T47D (cell line): ENCODE results near the gene AFF3.
A peak's percentile ranks its signal among the peaks of the same experiment; 100 is the strongest.

ENCODE experiments used
- DNase-seq, 2 experiments: peaks; one replicate each; pipeline versions ENCODE4 v3.0.0 to v3.0.0-alpha.2; 2011 to 2012; ENCODE audit warnings: low read depth in 1 of 2, low spot score in 1 of 2
- JUND ChIP-seq: IDR thresholded peaks from 2 replicates; pipeline ENCODE4 v1.6.1; 2012; ENCODE audit warnings: low read depth
- in situ Hi-C: cut with HindIII; loops from 2 replicates; pipeline ENCODE4 v1.10.0; 2016; ENCODE audit warnings: low sequenced_read_pairs, low pct_unique_long_range_greater_than_20kb

AFF3 gene

GRCh38 chr2:99709229-99709628 lies 433.2 kb downstream of the AFF3 start:
- no peak for TF ChIP-seq JUND
- DNase-seq: no peak
- in situ Hi-C loops: no loop called here

GRCh38 chr2:99708231-99708630 lies 434.2 kb downstream of the AFF3 start:
- DNase-seq: peak in 1 of 2 experiments; percentile 79
- TF ChIP-seq JUND: no peak
- in situ Hi-C loops: no loop called here

- in situ Hi-C loops: no loop called here
- DNase-seq: no peak
- TF ChIP-seq JUND: no peak
These were observed 434.8 kb downstream of the AFF3 start for GRCh38 chr2:99707592-99707991.

- TF ChIP-seq JUND: no peak
- no peak for DNase-seq
- in situ Hi-C loops: no loop called here
These were observed 435.7 kb downstream of the AFF3 start for GRCh38 chr2:99706735-99707134.

GRCh38 chr2:99701503-99701902 lies 440.9 kb downstream of the AFF3 start:
- no peak for DNase-seq
- in situ Hi-C loops: no loop called here
- no peak for TF ChIP-seq JUND

- in situ Hi-C loops: no loop called here
- no peak for TF ChIP-seq JUND
- DNase-seq: peak in 1 of 2 experiments; percentile 67
These were observed 441.6 kb downstream of the AFF3 start for GRCh38 chr2:99700482-99701398.

GRCh38 chr2:99698896-99699295 lies 443.5 kb downstream of the AFF3 start:
- no peak for DNase-seq
- in situ Hi-C loops: no loop called here
- no peak for TF ChIP-seq JUND

- no peak for TF ChIP-seq JUND
- DNase-seq: no peak
- in situ Hi-C loops: no loop called here
These were observed 444.4 kb downstream of the AFF3 start for GRCh38 chr2:99697811-99698568.

GRCh38 chr2:99695944-99696253 lies 446.5 kb downstream of the AFF3 start:
- no peak for TF ChIP-seq JUND
- no peak for DNase-seq
- in situ Hi-C loops: no loop called here

GRCh38 chr2:99695130-99695943 lies 447.1 kb downstream of the AFF3 start:
- no peak for DNase-seq
- TF ChIP-seq JUND: no peak
- in situ Hi-C loops: no loop called here

- no peak for TF ChIP-seq JUND
- no peak for DNase-seq
- in situ Hi-C loops: no loop called here
These were observed 448.1 kb downstream of the AFF3 start for GRCh38 chr2:99694331-99694730.

GRCh38 chr2:99692785-99693184 lies 449.6 kb downstream of the AFF3 start:
- peak in 1 of 2 experiments; percentile 59 for DNase-seq
- in situ Hi-C loops: no loop called here

More at GRCh38 chr2:99692785-99693184, 449.6 kb downstream of the AFF3 start:
- TF ChIP-seq JUND: no peak
